ENCODE results near the gene MTHFD1L. TPM values are rescaled to one million over a fixed set of nuclear protein-coding genes. Genes with fewer than 3 reads are reported as not detected.

The MTHFD1L gene
- total and polyA plus RNA-seq, 7 donors, result 0.60 to 17.9 (median 3.0) TPM

DNA sequence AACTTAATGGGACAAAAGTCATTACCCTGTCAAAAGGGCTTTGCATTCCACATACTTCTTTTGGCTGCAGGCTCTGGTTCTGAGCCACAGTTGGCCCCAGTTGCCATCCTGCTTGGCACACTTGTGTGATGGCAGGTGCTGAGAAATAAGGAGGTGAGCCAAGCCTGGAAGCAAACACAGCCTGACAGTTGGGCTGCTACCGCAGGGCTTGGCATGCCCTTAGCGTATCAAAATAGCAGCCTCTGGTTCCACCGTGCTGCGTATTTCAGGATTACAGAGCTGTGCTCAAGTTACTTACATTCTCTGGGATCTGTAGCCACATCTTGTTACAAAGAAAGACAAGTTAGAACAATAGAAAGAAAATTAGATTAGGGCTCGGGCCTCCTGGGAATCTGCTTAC lies 11.1 kb downstream of the MTHFD1L start:
- no peaks in the 10 kb centered on the region for H3K27me3 ChIP-seq
- H3K4me1 ChIP-seq, result peaks cover 0 to 40% (median 25%) of the 10 kb centered on the region in 4 donors
- peak; percentile 85 for DNase-seq
- intact Hi-C loops (cut with DNase I), result loop anchor here (2.0 to 5.0 kb wide), 2 partner anchors 58 to 459 kb away; no protein-coding TSS in a partner anchor
- TF ChIP-seq, protein P1, sequence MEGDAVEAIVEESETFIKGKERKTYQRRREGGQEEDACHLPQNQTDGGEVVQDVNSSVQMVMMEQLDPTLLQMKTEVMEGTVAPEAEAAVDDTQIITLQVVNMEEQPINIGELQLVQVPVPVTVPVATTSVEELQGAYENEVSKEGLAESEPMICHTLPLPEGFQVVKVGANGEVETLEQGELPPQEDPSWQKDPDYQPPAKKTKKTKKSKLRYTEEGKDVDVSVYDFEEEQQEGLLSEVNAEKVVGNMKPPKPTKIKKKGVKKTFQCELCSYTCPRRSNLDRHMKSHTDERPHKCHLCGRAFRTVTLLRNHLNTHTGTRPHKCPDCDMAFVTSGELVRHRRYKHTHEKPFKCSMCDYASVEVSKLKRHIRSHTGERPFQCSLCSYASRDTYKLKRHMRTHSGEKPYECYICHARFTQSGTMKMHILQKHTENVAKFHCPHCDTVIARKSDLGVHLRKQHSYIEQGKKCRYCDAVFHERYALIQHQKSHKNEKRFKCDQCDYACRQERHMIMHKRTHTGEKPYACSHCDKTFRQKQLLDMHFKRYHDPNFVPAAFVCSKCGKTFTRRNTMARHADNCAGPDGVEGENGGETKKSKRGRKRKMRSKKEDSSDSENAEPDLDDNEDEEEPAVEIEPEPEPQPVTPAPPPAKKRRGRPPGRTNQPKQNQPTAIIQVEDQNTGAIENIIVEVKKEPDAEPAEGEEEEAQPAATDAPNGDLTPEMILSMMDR (IDR thresholded peaks at IDR 0.05), result peak; percentile 23 to 38 (median 30)
- peak in 1 of 4 donors; percentile 20 for TF ChIP-seq EP300 (IDR thresholded peaks at IDR 0.05)
- TF ChIP-seq POLR2AphosphoS5 (IDR thresholded peaks at IDR 0.05), result peak in 3 of 4 donors; percentile 47 to 71 (median 68)
- no peak for TF ChIP-seq POLR2A (IDR thresholded peaks at IDR 0.05)
- 33 to 62% methylated on average over 5 of the region's 5 CpGs for WGBS, 2 donors
- H3K36me3 ChIP-seq, result no peaks in the 10 kb centered on the region
- peak overlapping the region in 3 of 4 donors; percentile 60 to 70 (median 61) for H3K27ac ChIP-seq
- H3K9me3 ChIP-seq, result no peaks in the 10 kb centered on the region
- H3K4me3 ChIP-seq, result no peak overlapping the region

DNA sequence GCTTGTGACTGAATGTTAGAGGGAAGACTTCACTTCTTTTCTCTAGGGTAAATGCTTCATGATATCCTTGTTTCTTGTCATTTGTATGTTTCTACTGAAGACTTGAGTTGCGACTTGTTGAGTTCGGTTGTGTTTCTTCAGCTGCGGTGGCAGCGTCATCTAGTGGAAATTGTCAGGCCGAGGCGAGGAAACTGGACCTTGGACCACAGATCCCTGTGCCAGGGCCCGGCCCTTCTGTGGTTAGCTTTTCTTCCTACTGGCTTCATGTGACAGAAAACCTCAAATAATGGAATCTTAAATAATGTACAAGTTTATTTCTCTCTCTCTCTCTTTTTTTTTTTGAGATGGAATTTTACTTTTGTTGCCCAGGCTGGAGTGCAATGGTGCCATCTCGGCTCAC lies 12.4 kb downstream of the MTHFD1L start:
- H3K4me1 ChIP-seq, result peaks cover 0 to 54% (median 36%) of the 10 kb centered on the region in 4 donors
- WGBS, 2 donors, result 24 to 71% methylated on average over 8 of the region's 8 CpGs

DNA sequence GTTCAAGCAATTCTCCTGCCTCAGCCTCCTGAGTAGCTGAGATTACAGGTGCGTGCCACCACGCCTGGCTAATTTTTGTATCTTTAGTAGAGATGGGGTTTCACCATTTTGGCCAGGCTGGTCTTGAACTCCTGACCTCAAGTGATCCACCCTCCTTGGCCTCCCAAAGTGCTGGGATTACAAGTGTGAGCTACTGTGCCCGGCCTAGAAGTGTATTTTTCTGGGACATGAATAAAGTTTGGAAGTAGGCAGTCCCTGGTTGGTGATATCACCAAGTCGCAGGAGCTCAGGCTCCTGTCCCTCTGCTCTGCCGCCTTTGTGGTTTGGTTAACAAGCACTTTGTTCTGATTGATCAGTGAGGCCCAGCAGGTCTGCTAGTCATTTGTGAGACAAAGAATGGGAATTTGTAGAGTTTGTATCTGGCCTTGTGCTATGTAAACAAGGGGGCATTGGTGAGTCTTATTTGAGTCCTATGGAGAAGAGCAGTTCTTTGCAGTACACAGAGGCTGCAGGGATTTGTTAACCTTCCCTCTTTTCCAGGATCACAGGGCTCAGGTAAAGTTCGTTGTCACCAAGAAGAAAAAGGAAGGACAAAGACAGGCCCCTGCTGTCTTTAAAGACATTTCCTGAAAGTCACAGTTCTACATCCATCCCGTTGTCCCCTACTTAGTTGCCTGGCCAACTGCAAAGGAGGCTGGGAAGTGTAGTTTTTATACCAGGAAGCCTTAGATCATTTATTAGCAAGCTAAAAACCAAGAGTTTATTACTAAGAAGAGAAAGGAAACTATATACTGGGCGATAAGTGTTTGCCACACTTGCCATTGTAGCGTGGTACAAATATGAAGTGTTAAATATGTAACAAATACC lies 13.1 kb downstream of the MTHFD1L start:
- Histone ChIP-seq H3K36me3 (peaks cover 0 to 5% (median 0%) of the 10 kb centered on the region in 4 donors), H3K4me3 (no peak overlapping the region), H3K27ac (peak overlapping the region in 1 of 4 donors; percentile 70), H3K4me1 (peaks cover 0 to 57% (median 36%) of the 10 kb centered on the region in 4 donors), H3K9me3 (no peaks in the 10 kb centered on the region), H3K27me3 (no peaks in the 10 kb centered on the region)
- no peak for DNase-seq
- 70 to 81% methylated on average over 9 of the region's 9 CpGs for WGBS, 2 donors
- no peak for TF ChIP-seq POLR2AphosphoS5 (IDR thresholded peaks at IDR 0.05)
- no peak for TF ChIP-seq POLR2A (IDR thresholded peaks at IDR 0.05)
- TF ChIP-seq EP300 (IDR thresholded peaks at IDR 0.05), result no peak
- TF ChIP-seq, protein P1 (IDR thresholded peaks at IDR 0.05), result no peak
- intact Hi-C loops (cut with DNase I), result loop anchor here (5.0 kb wide), 1 partner anchor 461 kb away; no protein-coding TSS in a partner anchor

More for the DNA sequence above, 12.4 kb downstream of the MTHFD1L start:
- intact Hi-C loops (cut with DNase I), result loop anchor here (2.0 to 5.0 kb wide), 2 partner anchors 59 to 461 kb away; no protein-coding TSS in a partner anchor
- TF ChIP-seq EP300 (IDR thresholded peaks at IDR 0.05), result no peak
- no peak for TF ChIP-seq POLR2A (IDR thresholded peaks at IDR 0.05)
- TF ChIP-seq, protein P1 (IDR thresholded peaks at IDR 0.05), result no peak
- TF ChIP-seq POLR2AphosphoS5 (IDR thresholded peaks at IDR 0.05), result no peak
- Histone ChIP-seq H3K9me3 (no peaks in the 10 kb centered on the region), H3K4me3 (no peak overlapping the region), H3K36me3 (no peaks in the 10 kb centered on the region), H3K27me3 (no peaks in the 10 kb centered on the region), H3K27ac (peak overlapping the region in 2 of 4 donors; percentile 60 to 70)
- DNase-seq, result no peak

DNA sequence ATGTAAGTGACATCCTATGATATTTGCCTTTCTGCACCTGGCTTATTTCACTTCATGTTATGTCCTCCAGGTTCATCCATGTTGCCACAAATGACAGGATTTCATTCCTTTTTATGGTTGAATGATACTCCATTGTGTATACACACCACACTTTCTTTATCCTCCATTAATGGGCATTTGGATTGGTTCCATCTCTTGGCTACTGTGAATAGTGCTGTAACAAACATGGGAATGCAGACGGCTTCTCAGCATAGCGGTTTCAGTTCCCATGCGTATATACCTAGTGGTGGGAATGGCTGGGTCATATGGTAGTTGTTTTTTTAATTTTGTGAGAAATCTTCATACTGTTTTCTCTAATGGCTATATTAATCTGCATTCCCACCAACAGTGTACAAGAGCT lies 14.8 kb downstream of the MTHFD1L start:
- Histone ChIP-seq H3K36me3 (peaks cover 0 to 7% (median 0%) of the 10 kb centered on the region in 4 donors), H3K4me3 (no peak overlapping the region), H3K27ac (peak overlapping the region in 1 of 4 donors; percentile 46), H3K4me1 (peaks cover 0 to 57% (median 36%) of the 10 kb centered on the region in 4 donors), H3K27me3 (no peaks in the 10 kb centered on the region), H3K9me3 (no peaks in the 10 kb centered on the region)
- WGBS, 2 donors, result 95 to 96% methylated on average over 3 of the region's 3 CpGs
- TF ChIP-seq EP300 (IDR thresholded peaks at IDR 0.05), result no peak
- TF ChIP-seq, protein P1 (IDR thresholded peaks at IDR 0.05), result peak in 1 of 4 experiments; percentile 14
- DNase-seq, result no peak
- intact Hi-C loops (cut with DNase I), result loop anchor here (10.0 kb wide), 1 partner anchor 574 kb away; the partner anchor contains the start of gene RMND1
